Breast epithelium (tissue), 4 donors: ENCODE data around the gene ADRB2. TPM values are rescaled to one million over a fixed set of nuclear protein-coding genes. Genes with fewer than 3 reads are reported as not detected.

ENCODE experiments used
- DNase-seq, 2 donors: peaks; one replicate each; pipeline ENCODE4 v3.0.0-alpha.2; 2019; ENCODE audit warnings: low spot score in 2 of 2
- H3K27ac ChIP-seq, 2 donors: fragments of 200-600 bp; sonication (generic) in 1 of 2; one replicate each; pipeline ENCODE4 v1.5.1; 2016 to 2019; ENCODE audit warnings: mild to moderate bottlenecking in 1 of 2
- H3K27me3 ChIP-seq, 2 donors: fragments of 200-600 bp; sonication (generic) in 1 of 2; one replicate each; pipeline versions ENCODE4 v1.5.1 to v1.6.0; 2017 to 2019; ENCODE audit warnings: control low read depth in 1 of 2, mild to moderate bottlenecking in 1 of 2
- H3K36me3 ChIP-seq: fragments of 200-600 bp; one replicate; pipeline ENCODE4 v1.5.1; 2019
- H3K4me1 ChIP-seq, 2 donors: fragments of 200-600 bp; sonication (generic); one replicate each; pipeline ENCODE4 v1.5.1; 2016 to 2019; ENCODE audit warnings: control low read depth in 1 of 2
- H3K4me3 ChIP-seq, 3 donors: fragments of 200-600 bp; sonication (generic); 1 replicate in 2 of 3; 2 replicates in 1 of 3; pipeline ENCODE4 v1.5.1; 2016 to 2019; ENCODE audit warnings: mild to moderate bottlenecking in 3 of 3, moderate library complexity in 2 of 3
- H3K9me3 ChIP-seq, 2 donors: fragments of 200-600 bp; sonication (generic) in 1 of 2; one replicate each; pipeline ENCODE4 v1.5.1; 2016 to 2019; ENCODE audit warnings: control low read depth in 1 of 2
- CTCF ChIP-seq, 3 donors: fragments of 450-650 bp; IDR thresholded peaks; one replicate each; pipeline ENCODE4 v1.5.1; 2016 to 2017; ENCODE audit warnings: antibody characterized with exemption in 3 of 3, mild to moderate bottlenecking in 3 of 3, moderate library complexity in 3 of 3
- POLR2A ChIP-seq: fragments of 450-650 bp; IDR thresholded peaks from one replicate; pipeline ENCODE4 v1.6.1; 2016; ENCODE audit warnings: antibody characterized with exemption, mild to moderate bottlenecking, moderate library complexity
- POLR2AphosphoS5 ChIP-seq, 3 donors: sonication (generic); formaldehyde crosslinking; IDR thresholded peaks; one replicate each; pipeline ENCODE4 v1.6.1; 2017; ENCODE audit warnings: antibody characterized with exemption in 3 of 3
- intact Hi-C: fragments of 100-400 bp; cut with DNase I; formaldehyde crosslinking; loops from one replicate; pipeline ENCODE4 v1.15.1; 2023; ENCODE audit warnings: low total_unique reads
- total RNA-seq, 3 donors: library from RNA; depleted of rRNA; stranded (reverse); fragments of >200 nt; gene quantifications; one replicate each; pipeline ENCODE4 v1.1.0, GENCODE V29; 2016

Gene ADRB2
- total RNA-seq, 3 donors from 2014 or later: 9.5 to 41.3 (median 26.4) TPM

- H3K4me3 ChIP-seq: peak overlapping the region; percentile 56 to 81 (median 57)
These were observed 2.8 kb downstream of the ADRB2 start for GRCh38 chr5:148829248-148829594.

GRCh38 chr5:148829734-148830133, 3.3 kb downstream of the ADRB2 start:
- no peaks in the 10 kb centered on the region for H3K9me3 ChIP-seq
- H3K4me3 ChIP-seq: peak overlapping the region; percentile 56 to 81 (median 57)
- no peaks in the 10 kb centered on the region for H3K36me3 ChIP-seq
- TF ChIP-seq CTCF (IDR thresholded peaks at IDR 0.05) (no peak), POLR2AphosphoS5 (IDR thresholded peaks at IDR 0.05) (no peak), POLR2A (no peak)
- H3K4me1 ChIP-seq: no peaks in the 10 kb centered on the region
- H3K27ac ChIP-seq: peak overlapping the region in 1 of 2 donors; percentile 43
- intact Hi-C loops: loop anchor here (10.0 kb wide), 1 partner anchor 135 kb away; no protein-coding TSS in a partner anchor
- no peak for DNase-seq
- H3K27me3 ChIP-seq: no peaks in the 10 kb centered on the region

More at GRCh38 chr5:148829248-148829594, 2.8 kb downstream of the ADRB2 start:
- intact Hi-C loops: loop anchor here (10.0 kb wide), 1 partner anchor 136 kb away; no protein-coding TSS in a partner anchor
- no peak for DNase-seq
- H3K27me3 ChIP-seq: no peaks in the 10 kb centered on the region
- no peak overlapping the region for H3K27ac ChIP-seq
- H3K9me3 ChIP-seq: no peaks in the 10 kb centered on the region
- no peaks in the 10 kb centered on the region for H3K4me1 ChIP-seq
- H3K36me3 ChIP-seq: no peaks in the 10 kb centered on the region
- TF ChIP-seq POLR2AphosphoS5 (IDR thresholded peaks at IDR 0.05) (no peak), CTCF (IDR thresholded peaks at IDR 0.05) (no peak), POLR2A (no peak)

GRCh38 chr5:148830211-148830610, 3.8 kb downstream of the ADRB2 start:
- H3K27ac ChIP-seq: no peak overlapping the region
- no peaks in the 10 kb centered on the region for H3K4me1 ChIP-seq
- peak overlapping the region; percentile 56 to 81 (median 57) for H3K4me3 ChIP-seq
- intact Hi-C loops: no loop called here
- H3K9me3 ChIP-seq: no peaks in the 10 kb centered on the region
- DNase-seq: no peak
- H3K27me3 ChIP-seq: no peaks in the 10 kb centered on the region
- H3K36me3 ChIP-seq: no peaks in the 10 kb centered on the region
- TF ChIP-seq POLR2A: no peak
- no peak for TF ChIP-seq POLR2AphosphoS5 (IDR thresholded peaks at IDR 0.05)
- TF ChIP-seq CTCF (IDR thresholded peaks at IDR 0.05): no peak

- H3K27me3 ChIP-seq: no peaks in the 10 kb centered on the region
- TF ChIP-seq POLR2AphosphoS5 (IDR thresholded peaks at IDR 0.05) (peak in 1 of 3 donors; percentile 63), POLR2A (no peak), CTCF (IDR thresholded peaks at IDR 0.05) (no peak)
- H3K4me1 ChIP-seq: no peaks in the 10 kb centered on the region
- no peaks in the 10 kb centered on the region for H3K36me3 ChIP-seq
- DNase-seq: peak in 1 of 2 donors; percentile 48
- no peaks in the 10 kb centered on the region for H3K9me3 ChIP-seq
- intact Hi-C loops: no loop called here
- peak overlapping the region; percentile 11 to 65 for H3K27ac ChIP-seq
- peak overlapping the region in 2 of 3 donors; percentile 7 to 81 for H3K4me3 ChIP-seq
These were observed 5.5 kb downstream of the ADRB2 start for GRCh38 chr5:148831590-148832565.

GRCh38 chr5:148833122-148833521, 6.7 kb downstream of the ADRB2 start:
- TF ChIP-seq CTCF (IDR thresholded peaks at IDR 0.05): no peak
- no peak for TF ChIP-seq POLR2AphosphoS5 (IDR thresholded peaks at IDR 0.05)
- no peak for TF ChIP-seq POLR2A
- Histone ChIP-seq H3K27ac (no peak overlapping the region), H3K36me3 (no peaks in the 10 kb centered on the region), H3K4me3 (peak overlapping the region in 1 of 3 donors; percentile 81), H3K4me1 (no peaks in the 10 kb centered on the region), H3K9me3 (no peaks in the 10 kb centered on the region), H3K27me3 (no peaks in the 10 kb centered on the region)
- DNase-seq: no peak
- intact Hi-C loops: no loop called here
